HEK293T (cell line): ENCODE results near the gene NYNRIN.

ENCODE experiments used
- CTCF ChIA-PET: fragments of 350-600 bp; formaldehyde crosslinking; extraction: SDS; loops from one replicate; lab custom pipeline; 2021; ENCODE audit warnings: antibody characterized with exemption, inconsistent platforms; lab: Yijun Ruan, JAX
- POLR2A ChIA-PET: fragments of 350-600 bp; formaldehyde crosslinking; extraction: SDS; loops from one replicate; lab custom pipeline; 2020; ENCODE audit warnings: antibody characterized with exemption, inconsistent platforms; lab: Yijun Ruan, JAX
- DNase-seq: peaks from one replicate; pipeline ENCODE4 v3.0.0; 2012; ENCODE audit warnings: mixed read lengths; ENCODE audit errors: extremely low spot score
- ARNT ChIP-seq: fragments of 450-650 bp; IDR thresholded peaks from 2 replicates; pipeline ENCODE4 v1.6.1; 2017; ENCODE audit warnings: mild to moderate bottlenecking
- BHLHE40 ChIP-seq: fragments of 450-650 bp; IDR thresholded peaks from 2 replicates; pipeline ENCODE4 v1.6.1; 2016; ENCODE audit warnings: mild to moderate bottlenecking, moderate library complexity, borderline replicate concordance
- ELF4 ChIP-seq: fragments of 450-650 bp; IDR thresholded peaks from 2 replicates; pipeline ENCODE4 v1.6.1; 2017; ENCODE audit warnings: antibody characterized with exemption
- FOXA1 ChIP-seq: fragments of 450-650 bp; IDR thresholded peaks from 2 replicates; pipeline ENCODE4 v1.6.1; 2016; ENCODE audit warnings: mild to moderate bottlenecking
- FOXK2 ChIP-seq: fragments of 450-650 bp; IDR thresholded peaks from 2 replicates; pipeline ENCODE4 v1.6.1; 2016; ENCODE audit warnings: mild to moderate bottlenecking
- FOXM1 ChIP-seq: fragments of 450-650 bp; IDR thresholded peaks from 2 replicates; pipeline ENCODE4 v1.6.1; 2017; ENCODE audit warnings: mild to moderate bottlenecking, borderline replicate concordance
- L3MBTL2 ChIP-seq: fragments of 450-650 bp; conservative IDR thresholded peaks from 2 replicates; pipeline ENCODE4 v1.6.1; 2016; ENCODE audit warnings: mild to moderate bottlenecking
- LEF1 ChIP-seq: fragments of 450-650 bp; IDR thresholded peaks from 2 replicates; pipeline ENCODE4 v1.6.1; 2017; ENCODE audit warnings: mild to moderate bottlenecking, borderline replicate concordance
- NFRKB ChIP-seq: fragments of 450-650 bp; IDR thresholded peaks from 2 replicates; pipeline ENCODE4 v1.6.1; 2016; ENCODE audit warnings: mild to moderate bottlenecking, moderate library complexity
- PKNOX1 ChIP-seq: fragments of 450-650 bp; IDR thresholded peaks from 2 replicates; pipeline ENCODE4 v1.6.1; 2016
- SP1 ChIP-seq: fragments of 450-650 bp; IDR thresholded peaks from 2 replicates; pipeline ENCODE4 v1.6.1; 2017
- SUZ12 ChIP-seq: fragments of 450-650 bp; IDR thresholded peaks from 2 replicates; pipeline ENCODE4 v1.6.1; 2016; ENCODE audit warnings: mild to moderate bottlenecking

NYNRIN gene

GRCh38 chr14:24465805-24466204, 67.0 kb downstream of the NYNRIN start:
- ChIA-PET POLR2A (no interaction called here), CTCF (interaction anchor here (0.6 kb wide), 1 partner anchor 1553 kb away, joined by 3 read pairs; no protein-coding TSS in a partner anchor)
- DNase-seq = no peak
- TF ChIP-seq BHLHE40 = no peak
- TF ChIP-seq FOXK2 = no peak
- TF ChIP-seq L3MBTL2 = no peak
- no peak for TF ChIP-seq SP1
- no peak for TF ChIP-seq FOXM1
- TF ChIP-seq NFRKB = no peak
- no peak for TF ChIP-seq ELF4
- TF ChIP-seq FOXA1 = no peak
- no peak for TF ChIP-seq SUZ12
- TF ChIP-seq ARNT = no peak
- no peak for TF ChIP-seq PKNOX1
- no peak for TF ChIP-seq LEF1
